ENCODE results near the gene GPAM. TPM values are rescaled to one million over a fixed set of nuclear protein-coding genes. Genes with fewer than 3 reads are reported as not detected.

Gene GPAM
- total RNA-seq, 1 experiment from 2014 or later, result 16.0 TPM

- H3K9ac ChIP-seq (ENCODE audit: extremely low read depth, insufficient read length, low read length), result no peak overlapping the region
- Mint-ChIP-seq H3K27ac (no peak overlapping the region), H3K4me3 (no peak overlapping the region), H3K4me1 (peaks cover 18 to 20% of the 10 kb centered on the region in 2 experiments), H3K9me3 (peaks cover 7 to 10% of the 10 kb centered on the region in 2 experiments; a peak in 3 of 5 replicates), H3K27me3 (ENCODE audit: low read depth) (no peaks in the 10 kb centered on the region; the same call in 1 of the 2 replicates), H3K36me3 (ENCODE audit: insufficient read depth in 1 of 3, low read depth in 3 of 3) (peaks cover 0 to 5% (median 0%) of the 10 kb centered on the region in 3 experiments; a peak in 1 of 7 replicates)
- no peaks in the 10 kb centered on the region for H3K79me2 ChIP-seq (ENCODE audit: insufficient read depth, low read length)
- H2BK120ac ChIP-seq (ENCODE audit: low read depth, low read length, poor library complexity, severe bottlenecking), result no peak overlapping the region
- H3K23ac ChIP-seq (ENCODE audit: insufficient read length, low read depth, low read length), result no peak overlapping the region
- H2AFZ ChIP-seq (ENCODE audit: low read length), result no peak overlapping the region
- H3K4ac ChIP-seq (ENCODE audit: low read depth, low read length), result no peak overlapping the region
- H2BK20ac ChIP-seq (ENCODE audit: low read depth, low read length, poor library complexity, severe bottlenecking), result no peak overlapping the region
- no peak for TF ChIP-seq CTCF (conservative IDR thresholded peaks at IDR 0.05)
- H3K27ac ChIP-seq (ENCODE audit: insufficient read length, low read depth, low read length), result no peak overlapping the region
- H3K27me3 ChIP-seq (ENCODE audit: insufficient read depth, low read length), result no peaks in the 10 kb centered on the region
- H4K20me1 ChIP-seq (ENCODE audit: control insufficient read depth, insufficient read depth, insufficient read length), result no peaks in the 10 kb centered on the region
- H3K23me2 ChIP-seq (ENCODE audit: insufficient read length, low read depth, low read length, poor library complexity, severe bottlenecking), result no peaks in the 10 kb centered on the region
- H2BK12ac ChIP-seq (ENCODE audit: insufficient read length, low read depth, low read length), result no peak overlapping the region
- H4K5ac ChIP-seq (ENCODE audit: insufficient read length, low read depth, low read length), result no peak overlapping the region
- DNase-seq, result no peak
- no peak overlapping the region for H3T11ph ChIP-seq (ENCODE audit: low read length)
- no peak overlapping the region for H3K18ac ChIP-seq (ENCODE audit: insufficient read length, low read depth, low read length)
- H3K9me3 ChIP-seq (ENCODE audit: control insufficient read depth, low read depth, low read length), result no peaks in the 10 kb centered on the region
- no CpG with 5 or more reads among the region's 6 CpGs for WGBS (ENCODE audit: extremely low coverage, insufficient read length, low lambda C conversion rate)
- no peak overlapping the region for H2BK5ac ChIP-seq (ENCODE audit: insufficient read length, low read length)
- no peaks in the 10 kb centered on the region for H3K79me1 ChIP-seq (ENCODE audit: insufficient read depth, low read depth, low read length, poor library complexity, severe bottlenecking)
- no peak overlapping the region for H2AK5ac ChIP-seq (ENCODE audit: insufficient read length, low read length)
- H3K56ac ChIP-seq (ENCODE audit: insufficient read length, low read depth, low read length), result no peak overlapping the region
- no peaks in the 10 kb centered on the region for H3K4me1 ChIP-seq (ENCODE audit: insufficient read depth, low read length)
- H3K14ac ChIP-seq (ENCODE audit: insufficient read depth, low read length), result no peak overlapping the region
- H4K91ac ChIP-seq (ENCODE audit: insufficient read length, low read depth, low read length), result no peak overlapping the region
- H3K4me2 ChIP-seq (ENCODE audit: insufficient read depth, insufficient read length, low read length), result no peak overlapping the region
- H2BK15ac ChIP-seq (ENCODE audit: low read depth, low read length), result no peak overlapping the region
- H4K8ac ChIP-seq (replicated peaks; ENCODE audit: insufficient read length, low read depth, low read length), result no peak overlapping the region
Observed at GRCh38 chr10:112227331-112227987, 43.9 kb upstream of the GPAM start.

Data from H9 (cell line).